BLaER1 (cell line): Measurements from ENCODE around the gene FRK.
"Not testable (repeated sequence)": the region's sequence is repeated elsewhere in the genome, so short reads cannot be mapped to it uniquely, and the experiment has no call there.

Source experiments
- H3K27ac ChIP-seq: shearing (Covaris generic); formaldehyde crosslinking; 2 replicates; pipeline ENCODE4 v1.8.1; 2022
- H3K27me3 ChIP-seq: shearing (Covaris generic); formaldehyde crosslinking; 2 replicates; pipeline ENCODE4 v1.8.1; 2022
- H3K36me3 ChIP-seq: shearing (Covaris generic); formaldehyde crosslinking; 2 replicates; pipeline ENCODE4 v1.8.1; 2022
- H3K4me1 ChIP-seq: shearing (Covaris generic); formaldehyde crosslinking; 2 replicates; pipeline ENCODE4 v1.8.1; 2022
- H3K4me2 ChIP-seq: shearing (Covaris generic); formaldehyde crosslinking; 2 replicates; pipeline ENCODE4 v1.8.1; 2022
- H3K4me3 ChIP-seq: shearing (Covaris generic); formaldehyde crosslinking; 2 replicates; pipeline ENCODE4 v1.8.1; 2022
- H3K9ac ChIP-seq: shearing (Covaris generic); formaldehyde crosslinking; 2 replicates; pipeline ENCODE4 v1.8.1; 2022
- H3K9me3 ChIP-seq: shearing (Covaris generic); formaldehyde crosslinking; 2 replicates; pipeline ENCODE4 v1.8.1; 2022
- H4K20me1 ChIP-seq: shearing (Covaris generic); formaldehyde crosslinking; 2 replicates; pipeline ENCODE4 v1.8.1; 2022
- Cebpa-rat ChIP-seq: shearing (Covaris generic); IDR thresholded peaks from 2 replicates; pipeline ENCODE4 v1.8.1; 2022

FRK gene

GRCh38 chr6:115969207-115969929 lies 91.3 kb downstream of the FRK start:
- no peaks in the 10 kb centered on the region for H4K20me1 ChIP-seq
- H3K36me3 ChIP-seq, result no peaks in the 10 kb centered on the region
- no peak overlapping the region for H3K27ac ChIP-seq
- no peak overlapping the region for H3K4me2 ChIP-seq
- H3K4me3 ChIP-seq, result no peak overlapping the region
- H3K9me3 ChIP-seq, result no peaks in the 10 kb centered on the region
- no peak for TF ChIP-seq Cebpa-rat
- no peaks in the 10 kb centered on the region for H3K27me3 ChIP-seq
- no peaks in the 10 kb centered on the region for H3K4me1 ChIP-seq
- H3K9ac ChIP-seq, result no peak overlapping the region

GRCh38 chr6:115960286-115960685 lies 100.4 kb downstream of the FRK start:
- not testable (repeated sequence) for H3K4me1 ChIP-seq, H3K27me3 ChIP-seq, H3K9ac ChIP-seq

GRCh38 chr6:115958958-115959357 lies 101.7 kb downstream of the FRK start:
- H4K20me1 ChIP-seq, result no peaks in the 10 kb centered on the region
- H3K27me3 ChIP-seq, result no peaks in the 10 kb centered on the region
- no peaks in the 10 kb centered on the region for H3K9me3 ChIP-seq
- H3K4me2 ChIP-seq, result no peak overlapping the region
- H3K4me3 ChIP-seq, result no peak overlapping the region
- H3K27ac ChIP-seq, result no peak overlapping the region
- H3K9ac ChIP-seq, result no peak overlapping the region
- H3K4me1 ChIP-seq, result no peaks in the 10 kb centered on the region
- no peaks in the 10 kb centered on the region for H3K36me3 ChIP-seq
- TF ChIP-seq Cebpa-rat, result no peak

More at GRCh38 chr6:115960286-115960685, 100.4 kb downstream of the FRK start:
- not testable (repeated sequence) for H3K9me3 ChIP-seq, H4K20me1 ChIP-seq, H3K36me3 ChIP-seq, H3K4me3 ChIP-seq, H3K4me2 ChIP-seq, H3K27ac ChIP-seq

- H3K4me1 ChIP-seq, result no peaks in the 10 kb centered on the region
- H3K27me3 ChIP-seq, result no peaks in the 10 kb centered on the region
- TF ChIP-seq Cebpa-rat, result no peak
- H3K36me3 ChIP-seq, result no peaks in the 10 kb centered on the region
- no peak overlapping the region for H3K4me3 ChIP-seq
- H4K20me1 ChIP-seq, result no peaks in the 10 kb centered on the region
- H3K9me3 ChIP-seq, result no peaks in the 10 kb centered on the region
- H3K4me2 ChIP-seq, result no peak overlapping the region
- H3K9ac ChIP-seq, result no peak overlapping the region
- no peak overlapping the region for H3K27ac ChIP-seq
Observed at GRCh38 chr6:115954740-115955139, 106.0 kb downstream of the FRK start.

GRCh38 chr6:115948751-115949150 lies 111.9 kb downstream of the FRK start:
- no peaks in the 10 kb centered on the region for H3K9me3 ChIP-seq
- H3K9ac ChIP-seq, result no peak overlapping the region
- H4K20me1 ChIP-seq, result no peaks in the 10 kb centered on the region
- H3K36me3 ChIP-seq, result no peaks in the 10 kb centered on the region
- H3K4me2 ChIP-seq, result no peak overlapping the region
- no peak for TF ChIP-seq Cebpa-rat
- H3K27ac ChIP-seq, result no peak overlapping the region
- H3K4me1 ChIP-seq, result no peaks in the 10 kb centered on the region
- no peaks in the 10 kb centered on the region for H3K27me3 ChIP-seq
- no peak overlapping the region for H3K4me3 ChIP-seq

- H3K27me3 ChIP-seq, result no peaks in the 10 kb centered on the region
- H4K20me1 ChIP-seq, result no peaks in the 10 kb centered on the region
- TF ChIP-seq Cebpa-rat, result no peak
- H3K27ac ChIP-seq, result no peak overlapping the region
- H3K9me3 ChIP-seq, result no peaks in the 10 kb centered on the region
- no peak overlapping the region for H3K4me3 ChIP-seq
- H3K36me3 ChIP-seq, result no peaks in the 10 kb centered on the region
- no peaks in the 10 kb centered on the region for H3K4me1 ChIP-seq
- H3K9ac ChIP-seq, result no peak overlapping the region
- H3K4me2 ChIP-seq, result no peak overlapping the region
Observed at GRCh38 chr6:115947966-115948541, 112.6 kb downstream of the FRK start.

- Histone ChIP-seq H3K9me3 (no peaks in the 10 kb centered on the region; the same call in 1 of the 2 replicates), H3K27ac (no peak overlapping the region), H3K4me2 (no peak overlapping the region), H3K36me3 (no peaks in the 10 kb centered on the region), H3K4me1 (no peaks in the 10 kb centered on the region), H3K4me3 (no peak overlapping the region), H3K9ac (no peak overlapping the region), H4K20me1 (no peaks in the 10 kb centered on the region), H3K27me3 (no peaks in the 10 kb centered on the region)
- TF ChIP-seq Cebpa-rat, result no peak
Observed at GRCh38 chr6:115945812-115946211, 114.9 kb downstream of the FRK start.

GRCh38 chr6:115945306-115945705 lies 115.4 kb downstream of the FRK start:
- Histone ChIP-seq H3K27me3 (no peaks in the 10 kb centered on the region), H3K4me2 (no peak overlapping the region), H3K9me3 (no peaks in the 10 kb centered on the region; the same call in 1 of the 2 replicates), H4K20me1 (no peaks in the 10 kb centered on the region), H3K4me1 (no peaks in the 10 kb centered on the region), H3K4me3 (no peak overlapping the region), H3K9ac (no peak overlapping the region), H3K36me3 (no peaks in the 10 kb centered on the region), H3K27ac (no peak overlapping the region)
- TF ChIP-seq Cebpa-rat, result no peak

GRCh38 chr6:115944829-115945228 lies 115.9 kb downstream of the FRK start:
- H3K27ac ChIP-seq, H4K20me1 ChIP-seq, H3K9ac ChIP-seq, H3K27me3 ChIP-seq, H3K4me1 ChIP-seq, H3K9me3 ChIP-seq, H3K4me2 ChIP-seq, H3K36me3 ChIP-seq, H3K4me3 ChIP-seq: not testable (repeated sequence)

- not testable (repeated sequence) for H3K9me3 ChIP-seq, H3K9ac ChIP-seq, H3K4me1 ChIP-seq, H3K4me3 ChIP-seq, H4K20me1 ChIP-seq, H3K4me2 ChIP-seq, H3K36me3 ChIP-seq, H3K27me3 ChIP-seq, H3K27ac ChIP-seq
Observed at GRCh38 chr6:115937502-115937901, 123.2 kb downstream of the FRK start.

- TF ChIP-seq Cebpa-rat, result no peak
- Histone ChIP-seq H3K9ac (no peak overlapping the region), H3K27ac (no peak overlapping the region), H3K4me2 (no peak overlapping the region), H3K36me3 (no peaks in the 10 kb centered on the region), H3K27me3 (no peaks in the 10 kb centered on the region), H4K20me1 (no peaks in the 10 kb centered on the region), H3K4me1 (no peaks in the 10 kb centered on the region), H3K9me3 (no peaks in the 10 kb centered on the region), H3K4me3 (no peak overlapping the region)
Observed at GRCh38 chr6:115935361-115935760, 125.3 kb downstream of the FRK start.
